PC-3 (cell line): ENCODE data around the gene CCR7. TPM values are rescaled to one million over a fixed set of nuclear protein-coding genes. Genes with fewer than 3 reads are reported as not detected.

Source experiments
- ATAC-seq: fragments of 200-7000 bp; cut with Tn5 transposase; 2 replicates; pipeline ENCODE4 v1.9.1; 2020; ENCODE audit warnings: mild to moderate bottlenecking, moderate library complexity
- BruUV-seq: library from RNA; stranded (reverse); fragments of 400-500 nt; replicated peaks from 2 replicates; lab custom pipeline; 2021; lab: Mats Ljungman, UMichigan
- CTCF ChIA-PET: fragments of 300-600 bp; sonication (Branson Sonifier 250); formaldehyde crosslinking; loops from one replicate; lab custom pipeline; 2022; ENCODE audit warnings: antibody characterized with exemption; lab: Charles Lee
- POLR2A ChIA-PET: fragments of 300-600 bp; sonication (Branson Sonifier 250); formaldehyde crosslinking; loops from one replicate; lab custom pipeline; 2022; ENCODE audit warnings: antibody characterized with exemption; ENCODE audit not compliant: unreplicated experiment; lab: Charles Lee
- DNase-seq: peaks from one replicate; pipeline ENCODE4 v3.0.0-alpha.2; 2015
- H2AFZ ChIP-seq: fragments of 300-600 bp; sonication (generic); 2 replicates; pipeline ENCODE4 v1.6.0; 2016; ENCODE audit warnings: antibody characterized with exemption, low read length
- H3F3A ChIP-seq: fragments of 300-600 bp; sonication (generic); one replicate; pipeline ENCODE4 v1.6.0; 2017; ENCODE audit warnings: antibody characterized with exemption, low read length, control low read depth, mild to moderate bottlenecking; ENCODE audit not compliant: unreplicated experiment
- H3K27ac ChIP-seq: fragments of 300-600 bp; sonication (generic); 2 replicates; pipeline ENCODE4 v1.5.1; 2016; ENCODE audit warnings: mild to moderate bottlenecking, low read length
- H3K27me3 ChIP-seq: fragments of 300-600 bp; sonication (generic); 2 replicates; pipeline ENCODE4 v1.6.1; 2016; ENCODE audit warnings: low read length, mixed read lengths
- H3K36me3 ChIP-seq: fragments of 300-600 bp; sonication (generic); 2 replicates; pipeline ENCODE4 v1.6.1; 2016; ENCODE audit warnings: low read depth, mixed run types, low read length, mixed read lengths
- H3K4me1 ChIP-seq: fragments of 300-600 bp; sonication (generic); 2 replicates; pipeline ENCODE4 v1.5.1; 2016; ENCODE audit warnings: low read length; ENCODE audit not compliant: insufficient read depth
- H3K4me2 ChIP-seq: fragments of 300-600 bp; sonication (generic); 2 replicates; pipeline ENCODE4 v1.6.0; 2016; ENCODE audit warnings: low read length
- H3K4me3 ChIP-seq: fragments of 300-600 bp; sonication (generic); 2 replicates; pipeline ENCODE4 v1.5.1; 2016; ENCODE audit warnings: mild to moderate bottlenecking, low read length, mixed read lengths
- H3K79me2 ChIP-seq: fragments of 300-600 bp; sonication (generic); 2 replicates; pipeline ENCODE4 v1.6.1; 2017; ENCODE audit warnings: low read length, mixed read lengths
- H3K9ac ChIP-seq: fragments of 300-600 bp; sonication (generic); 2 replicates; pipeline ENCODE4 v1.6.0; 2016; ENCODE audit warnings: mild to moderate bottlenecking, low read length
- H3K9me2 ChIP-seq: fragments of 300-600 bp; sonication (generic); replicated peaks from 2 replicates; pipeline ENCODE4 v1.6.1; 2016; ENCODE audit warnings: mixed run types, low read length, mixed read lengths
- H3K9me3 ChIP-seq: fragments of 300-600 bp; sonication (generic); 2 replicates; pipeline ENCODE4 v1.6.1; 2016; ENCODE audit warnings: low read length, mixed read lengths
- H4K20me1 ChIP-seq: fragments of 300-600 bp; sonication (generic); 2 replicates; pipeline ENCODE4 v1.6.1; 2016; ENCODE audit warnings: low read length, mixed read lengths
- CTCF ChIP-seq: fragments of 300-600 bp; sonication (generic); conservative IDR thresholded peaks from 2 replicates; pipeline ENCODE4 v1.5.1; 2017; ENCODE audit warnings: antibody characterized with exemption, low read depth, mild to moderate bottlenecking, low read length
- EZH2 ChIP-seq: fragments of 300-600 bp; sonication (generic); IDR thresholded peaks from one replicate; pipeline ENCODE4 v1.6.1; 2017; ENCODE audit warnings: antibody characterized with exemption, mild to moderate bottlenecking, low read length; ENCODE audit not compliant: unreplicated experiment
- EZH2phosphoT487 ChIP-seq: fragments of 300-600 bp; sonication (generic); IDR thresholded peaks from 2 replicates; pipeline ENCODE4 v1.6.1; 2018; ENCODE audit warnings: mild to moderate bottlenecking, antibody characterized with exemption, low read length, borderline replicate concordance
- intact Hi-C: fragments of 100-400 bp; cut with micrococcal nuclease; formaldehyde crosslinking; loops from 2 replicates; pipeline ENCODE4 v1.9.0; 2023
- total RNA-seq: library from RNA; depleted of rRNA; stranded (reverse); fragments of >200 nt; gene quantifications from 2 replicates; pipeline ENCODE4 v1.2.3, GENCODE V29; 2014

Gene CCR7
- total RNA-seq, 1 experiment from 2014 or later = not detected

DNA sequence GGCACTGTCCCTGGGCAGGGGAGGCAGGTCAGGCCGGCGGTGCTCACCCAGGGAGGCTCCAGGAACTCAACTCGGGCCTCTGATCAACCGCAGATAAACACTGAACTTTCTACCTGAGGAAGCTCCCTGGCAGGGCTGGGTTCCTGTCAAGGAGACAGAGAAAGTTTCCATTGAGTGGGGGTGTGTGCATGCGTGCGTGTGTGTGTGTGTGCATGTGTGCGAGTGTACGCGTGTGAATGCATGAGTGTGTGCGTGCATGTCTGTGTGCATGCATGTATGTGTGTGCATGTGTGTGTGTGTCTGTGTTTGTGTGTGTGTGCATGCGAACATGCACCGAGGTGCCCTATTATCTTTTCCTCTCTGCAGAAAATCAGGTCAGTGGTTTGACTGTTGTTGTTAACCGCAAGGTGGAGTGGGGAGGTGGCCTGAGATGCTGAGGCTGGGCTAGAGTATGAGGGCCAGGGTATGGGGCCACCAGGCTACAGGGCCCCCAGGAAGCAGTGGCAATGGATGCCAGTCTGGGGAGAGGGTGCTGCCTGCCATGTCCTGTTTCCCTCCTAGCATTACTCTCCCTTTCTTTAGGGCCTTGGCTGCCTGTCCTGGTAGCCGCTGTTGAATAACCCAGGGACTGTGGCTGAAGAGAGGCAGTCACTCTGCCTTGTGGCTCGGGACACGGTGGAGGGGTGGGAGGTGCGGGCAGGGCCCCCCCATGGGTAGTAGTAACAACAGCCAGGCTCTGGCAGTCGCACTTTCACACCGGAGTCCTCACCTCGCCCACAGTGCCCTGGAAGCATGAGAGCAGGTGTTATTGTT, 24.0 kb downstream of the CCR7 start:
- BruUV-seq = no TSS peak
- Histone ChIP-seq H3K4me1 (no peaks in the 10 kb centered on the region), H3K4me3 (no peak overlapping the region), H4K20me1 (no peaks in the 10 kb centered on the region), H3K79me2 (no peaks in the 10 kb centered on the region), H3K9ac (no peak overlapping the region), H3K27ac (no peak overlapping the region), H3K36me3 (no peaks in the 10 kb centered on the region), H2AFZ (no peak overlapping the region), H3K9me3 (no peaks in the 10 kb centered on the region), H3K27me3 (no peaks in the 10 kb centered on the region), H3K9me2 (no peaks in the 10 kb centered on the region), H3K4me2 (no peak overlapping the region), H3F3A (no peaks in the 10 kb centered on the region)
- no peak for TF ChIP-seq CTCF
- TF ChIP-seq EZH2phosphoT487 = no peak
- no peak for TF ChIP-seq EZH2
- CTCF ChIA-PET = no interaction called here
- POLR2A ChIA-PET = no interaction called here
- DNase-seq = no peak
- intact Hi-C loops = no loop called here
- ATAC-seq = no peak

- H3K79me2 ChIP-seq = no peaks in the 10 kb centered on the region
- no peak overlapping the region for H3K4me2 ChIP-seq
- no peaks in the 10 kb centered on the region for H3F3A ChIP-seq
- BruUV-seq = no TSS peak
- H3K9me3 ChIP-seq = no peaks in the 10 kb centered on the region
- no peaks in the 10 kb centered on the region for H3K27me3 ChIP-seq
- H3K9ac ChIP-seq = no peak overlapping the region
- CTCF ChIA-PET = no interaction called here
- TF ChIP-seq EZH2phosphoT487 (no peak), EZH2 (no peak), CTCF (no peak)
- no peaks in the 10 kb centered on the region for H3K9me2 ChIP-seq
- no peaks in the 10 kb centered on the region for H3K36me3 ChIP-seq
- DNase-seq = no peak
- intact Hi-C loops = no loop called here
- H2AFZ ChIP-seq = no peak overlapping the region
- no peaks in the 10 kb centered on the region for H4K20me1 ChIP-seq
- no peak for ATAC-seq
- POLR2A ChIA-PET = no interaction called here
- no peak overlapping the region for H3K4me3 ChIP-seq
- no peak overlapping the region for H3K27ac ChIP-seq
- no peaks in the 10 kb centered on the region for H3K4me1 ChIP-seq
These were observed 24.8 kb downstream of the CCR7 start for GRCh38 chr17:40540448-40540847.
